ENCODE measurements around the gene N4BP2L1. TPM values are rescaled to one million over a fixed set of nuclear protein-coding genes. Genes with fewer than 3 reads are reported as not detected.
"Not testable (repeated sequence)": the region's sequence is repeated elsewhere in the genome, so short reads cannot be mapped to it uniquely, and the experiment has no call there.

The N4BP2L1 gene
- total RNA-seq, 3 donors from 2014 or later (not counting 1 experiment from before 2014, with no cell fraction given): 52.1 to 82.9 (median 75.4) TPM

DNA sequence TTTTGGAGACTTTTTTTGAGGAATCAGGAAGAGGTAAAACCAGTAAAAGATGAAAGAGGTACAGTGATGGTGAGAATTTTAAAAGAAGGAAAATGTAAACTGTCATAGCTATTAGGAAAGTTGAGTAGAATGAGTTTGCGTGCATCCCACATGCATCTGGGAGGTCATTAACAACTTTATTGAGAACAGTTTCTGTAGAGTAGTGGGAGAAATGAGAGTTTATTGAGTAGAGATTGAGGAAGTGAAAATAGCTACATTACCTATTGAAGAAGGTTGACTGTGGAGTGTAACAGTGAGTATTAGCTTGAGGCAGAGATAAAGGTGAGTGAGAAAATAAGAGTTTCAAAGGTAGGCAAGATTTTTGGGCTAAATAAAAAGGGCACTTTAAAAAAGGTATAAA is 73.9 kb downstream of the N4BP2L1 start:
- no peak overlapping the region for H3K27ac ChIP-seq (ENCODE audit: low read length)
- Mint-ChIP-seq H3K36me3 (no peaks in the 10 kb centered on the region), H3K4me1 (peaks cover 7% of the 10 kb centered on the region in 2 donors), H3K4me3 (no peak overlapping the region), H3K9me3 (no peaks in the 10 kb centered on the region), H3K27ac (no peak overlapping the region), H3K27me3 (ENCODE audit: low read depth in 2 of 2) (no peaks in the 10 kb centered on the region)
- TF ChIP-seq, protein P1, sequence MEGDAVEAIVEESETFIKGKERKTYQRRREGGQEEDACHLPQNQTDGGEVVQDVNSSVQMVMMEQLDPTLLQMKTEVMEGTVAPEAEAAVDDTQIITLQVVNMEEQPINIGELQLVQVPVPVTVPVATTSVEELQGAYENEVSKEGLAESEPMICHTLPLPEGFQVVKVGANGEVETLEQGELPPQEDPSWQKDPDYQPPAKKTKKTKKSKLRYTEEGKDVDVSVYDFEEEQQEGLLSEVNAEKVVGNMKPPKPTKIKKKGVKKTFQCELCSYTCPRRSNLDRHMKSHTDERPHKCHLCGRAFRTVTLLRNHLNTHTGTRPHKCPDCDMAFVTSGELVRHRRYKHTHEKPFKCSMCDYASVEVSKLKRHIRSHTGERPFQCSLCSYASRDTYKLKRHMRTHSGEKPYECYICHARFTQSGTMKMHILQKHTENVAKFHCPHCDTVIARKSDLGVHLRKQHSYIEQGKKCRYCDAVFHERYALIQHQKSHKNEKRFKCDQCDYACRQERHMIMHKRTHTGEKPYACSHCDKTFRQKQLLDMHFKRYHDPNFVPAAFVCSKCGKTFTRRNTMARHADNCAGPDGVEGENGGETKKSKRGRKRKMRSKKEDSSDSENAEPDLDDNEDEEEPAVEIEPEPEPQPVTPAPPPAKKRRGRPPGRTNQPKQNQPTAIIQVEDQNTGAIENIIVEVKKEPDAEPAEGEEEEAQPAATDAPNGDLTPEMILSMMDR (IDR thresholded peaks at IDR 0.05): no peak
- H3K4me1 ChIP-seq (ENCODE audit: control insufficient read depth, insufficient read depth, low read length): peaks cover 8% of the 10 kb centered on the region
- 100% methylated on average over 1 of the region's 1 CpG for WGBS (ENCODE audit: insufficient coverage)
- no peak for DNase-seq
- H3K9me3 ChIP-seq (ENCODE audit: control insufficient read depth, insufficient read depth, low read length): no peaks in the 10 kb centered on the region
- intact Hi-C loops (cut with micrococcal nuclease): no loop called here
- H3K27me3 ChIP-seq (ENCODE audit: control insufficient read depth, insufficient read depth, low read length): no peaks in the 10 kb centered on the region
- no peaks in the 10 kb centered on the region for H3K36me3 ChIP-seq (ENCODE audit: control insufficient read depth, insufficient read depth, low read length)
- ATAC-seq: no peak
- no peak overlapping the region for H3K4me3 ChIP-seq (ENCODE audit: low read length)

DNA sequence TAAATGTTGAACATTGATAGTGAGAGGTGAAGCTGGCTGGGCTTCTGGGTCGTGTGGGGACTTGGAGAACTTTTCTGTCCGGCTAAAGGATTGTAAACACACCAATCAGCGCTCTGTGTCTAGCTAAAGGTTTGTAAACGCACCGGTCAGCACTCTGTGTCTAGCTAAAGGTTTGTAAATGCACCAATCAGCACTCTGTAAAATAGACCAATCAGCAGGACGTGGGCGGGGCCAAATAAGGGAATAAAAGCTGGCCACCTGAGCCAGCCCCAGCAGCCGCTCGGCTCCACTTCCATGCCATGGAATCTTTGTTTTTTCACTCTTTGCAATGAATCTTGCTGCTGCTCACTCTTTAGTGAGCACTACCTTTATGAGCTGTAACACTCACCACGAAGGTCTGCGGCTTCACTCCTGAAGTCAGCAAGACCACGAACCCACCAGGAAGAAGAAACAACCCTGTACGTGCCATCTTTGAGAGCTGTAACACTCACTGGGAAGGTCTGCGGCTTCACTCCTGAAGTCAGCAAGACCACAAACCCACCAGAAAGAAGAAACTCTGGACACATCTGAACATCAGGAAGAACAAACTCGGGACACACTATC is 77.0 kb downstream of the N4BP2L1 start:
- Mint-ChIP-seq H3K27ac (peak overlapping the region in 1 of 2 donors; percentile 54), H3K4me3 (peak overlapping the region; percentile 1)
- H3K4me1 ChIP-seq (ENCODE audit: control insufficient read depth, insufficient read depth, low read length); H3K9me3 Mint-ChIP-seq; H3K27ac ChIP-seq (ENCODE audit: low read length); H3K27me3 ChIP-seq (ENCODE audit: control insufficient read depth, insufficient read depth, low read length); H3K27me3 Mint-ChIP-seq (ENCODE audit: low read depth in 2 of 2); H3K4me3 ChIP-seq (ENCODE audit: low read length); intact Hi-C loops (cut with micrococcal nuclease); H3K36me3 ChIP-seq (ENCODE audit: control insufficient read depth, insufficient read depth, low read length); H3K36me3 Mint-ChIP-seq; DNase-seq; H3K4me1 Mint-ChIP-seq; H3K9me3 ChIP-seq (ENCODE audit: control insufficient read depth, insufficient read depth, low read length): not testable (repeated sequence)
- ATAC-seq: peak in 2 of 3 donors; percentile 21 to 55
- WGBS (ENCODE audit: insufficient coverage): 76% methylated on average over 15 of the region's 15 CpGs

Other genes starting within 250 kb of the N4BP2L1 start
- under 1 TPM in 1 of 3 donors, not detected in 2; 0.23 TPM for gene ZAR1L, start 112.8 kb downstream of the N4BP2L1 start, total RNA-seq
- gene BRCA2, start 112.6 kb downstream of the N4BP2L1 start, total RNA-seq: 1 to 10 TPM; 3.6 to 4.3 (median 3.6) TPM
- gene N4BP2L2, start 110.7 kb upstream of the N4BP2L1 start, total RNA-seq: 100 to 1,000 TPM; 195 to 247 (median 221) TPM
- 10 to 100 TPM; 59.4 to 70.6 (median 64.7) TPM for gene PDS5B, start 158.3 kb upstream of the N4BP2L1 start, total RNA-seq